Colonic mucosa (tissue), 4 donors: Measurements from ENCODE around the gene ERLEC1. TPM values are rescaled to one million over a fixed set of nuclear protein-coding genes. Genes with fewer than 3 reads are reported as not detected.

Source experiments
- DNase-seq: peaks from one replicate; pipeline ENCODE4 v3.0.0-alpha.2; 2020
- H3K27ac ChIP-seq: fragments of 200-600 bp; one replicate; pipeline ENCODE4 v1.8.0; 2021
- H3K27me3 ChIP-seq: fragments of 200-600 bp; one replicate; pipeline ENCODE4 v1.8.0; 2021
- H3K36me3 ChIP-seq: fragments of 200-600 bp; one replicate; pipeline ENCODE4 v1.8.0; 2021
- H3K4me1 ChIP-seq: fragments of 200-600 bp; one replicate; pipeline ENCODE4 v1.8.0; 2021; ENCODE audit warnings: mild to moderate bottlenecking
- H3K4me3 ChIP-seq: fragments of 200-600 bp; one replicate; pipeline ENCODE4 v1.8.0; 2021
- H3K9ac ChIP-seq, 2 donors: one replicate each; pipeline ENCODE4 v1.7.0; 2013; ENCODE audit warnings: control low read depth in 2 of 2, low read depth in 2 of 2, low read length in 2 of 2
- H3K9me3 ChIP-seq: fragments of 200-600 bp; one replicate; pipeline ENCODE4 v1.8.0; 2021
- CTCF ChIP-seq: fragments of 200-600 bp; IDR thresholded peaks from one replicate; pipeline ENCODE4 v1.8.0; 2022; ENCODE audit warnings: antibody characterized with exemption, mild to moderate bottlenecking
- intact Hi-C: fragments of 100-400 bp; cut with DNase I; formaldehyde crosslinking; loops from one replicate; pipeline ENCODE4 v1.14.1; 2022
- microRNA-seq: library from miRNA; unstranded; fragments of <30 nt; microRNA quantifications from one replicate; pipeline ENCODE4, GENCODE V29; 2019
- total RNA-seq, 2 donors: library from RNA; stranded (reverse); fragmentation: NEBNext Ultra II Directional in 1 of 2; extraction: Animal tissue kit (Norgen Biotek cat#: 25700) in 1 of 2; gene quantifications; one replicate each; pipeline ENCODE4 v1.2.1, GENCODE V29; 2021
- donor health status: healthy.
- donor health status: DM: no; HTN: no; CAD: no.
- donor health status: DM: no; HTN: no; CAD: no.

The ERLEC1 gene
- total RNA-seq, 2 donors from 2014 or later: 34.2 to 51.9 TPM

GRCh38 chr2:53867169-53867568 is 80.3 kb downstream of the ERLEC1 start:
- Histone ChIP-seq H3K9me3 (no peaks in the 10 kb centered on the region), H3K36me3 (no peaks in the 10 kb centered on the region), H3K4me1 (no peaks in the 10 kb centered on the region), H3K4me3 (no peak overlapping the region), H3K27ac (no peak overlapping the region), H3K9ac (no peak overlapping the region), H3K27me3 (no peaks in the 10 kb centered on the region)
- no peak for TF ChIP-seq CTCF
- no peak for DNase-seq
- intact Hi-C loops: no loop called here

- no peaks in the 10 kb centered on the region for H3K4me1 ChIP-seq
- H3K36me3 ChIP-seq: no peaks in the 10 kb centered on the region
- no peaks in the 10 kb centered on the region for H3K9me3 ChIP-seq
- H3K4me3 ChIP-seq: no peak overlapping the region
- intact Hi-C loops: no loop called here
- no peak overlapping the region for H3K27ac ChIP-seq
- H3K27me3 ChIP-seq: no peaks in the 10 kb centered on the region
- TF ChIP-seq CTCF: no peak
- no peak for DNase-seq
- H3K9ac ChIP-seq: no peak overlapping the region
These were observed 80.9 kb downstream of the ERLEC1 start for GRCh38 chr2:53867773-53868172.

Small RNA genes lying within 50 kb of the gene (microRNA-seq; reads per million reads assigned to microRNA genes)
- not detected for gene MIR3682

Other genes with a start within 250 kb of the ERLEC1 start
- 1 to 10 TPM; 3.2 to 9.6 TPM for gene CHAC2, start 19.2 kb upstream of the ERLEC1 start, total RNA-seq
- gene ASB3, start 91 bp upstream of the ERLEC1 start, total RNA-seq: 10 to 100 TPM in 1 of 2 donors, 1 to 10 TPM in 1; 9.9 to 12.3 TPM
- gene GPR75, start 72.9 kb downstream of the ERLEC1 start, total RNA-seq: 1 to 10 TPM in 1 of 2 donors, under 1 TPM in 1; 0.58 to 1.1 TPM
- 10 to 100 TPM; 42.4 to 56.3 TPM for gene PSME4, start 183.9 kb downstream of the ERLEC1 start, total RNA-seq